Natural killer cell (primary cell): ENCODE results near the gene POLA1. TPM values are rescaled to one million over a fixed set of nuclear protein-coding genes. Genes with fewer than 3 reads are reported as not detected.
"Not testable (repeated sequence)": the region's sequence is repeated elsewhere in the genome, so short reads cannot be mapped to it uniquely, and the experiment has no call there.

Experiments used
- ATAC-seq, 3 donors: fragments of 150-1000 bp in 2 of 3; fragments of 200-7000 bp in 1 of 3; cut with Tn5 transposase; 1 replicate in 1 of 3; 2 replicates in 2 of 3; pipeline ENCODE4 v1.10.0; 2021; ENCODE audit warnings: mild to moderate bottlenecking in 2 of 3, moderate library complexity in 2 of 3
- DNase-seq, 2 donors: peaks; one replicate each; pipeline versions ENCODE4 v3.0.0 to v3.0.0-alpha.2; 2013 to 2021; ENCODE audit warnings: mixed read lengths in 1 of 2
- H3K27ac ChIP-seq: one replicate; pipeline ENCODE4 v1.5.1; 2013; ENCODE audit warnings: mild to moderate bottlenecking, low read length
- H3K27me3 ChIP-seq: one replicate; pipeline ENCODE4 v1.6.1; 2013; ENCODE audit warnings: low read length; ENCODE audit not compliant: control insufficient read depth, insufficient read depth
- H3K36me3 ChIP-seq: one replicate; pipeline ENCODE4 v1.6.1; 2013; ENCODE audit warnings: low read length; ENCODE audit not compliant: control insufficient read depth, insufficient read depth
- H3K4me1 ChIP-seq: one replicate; pipeline ENCODE4 v1.6.1; 2013; ENCODE audit warnings: low read length; ENCODE audit not compliant: control insufficient read depth, insufficient read depth
- H3K4me3 ChIP-seq: one replicate; pipeline ENCODE4 v1.5.1; 2013; ENCODE audit warnings: low read length
- H3K9me3 ChIP-seq: one replicate; pipeline ENCODE4 v1.6.1; 2013; ENCODE audit warnings: low read length; ENCODE audit not compliant: control insufficient read depth, insufficient read depth
- H3K27ac Mint-ChIP-seq, 2 donors: one replicate each; pipeline ENCODE4 v1.8.0; 2022; ENCODE audit warnings: mild to moderate bottlenecking in 2 of 2, mixed read lengths in 2 of 2, moderate library complexity in 1 of 2
- H3K27me3 Mint-ChIP-seq, 2 donors: one replicate each; pipeline ENCODE4 v1.8.0; 2022; ENCODE audit warnings: low read depth in 2 of 2, mixed read lengths in 2 of 2
- H3K36me3 Mint-ChIP-seq: one replicate; pipeline ENCODE4 v1.8.0; 2022; ENCODE audit warnings: mixed read lengths
- H3K4me1 Mint-ChIP-seq, 2 donors: one replicate each; pipeline ENCODE4 v1.8.0; 2022; ENCODE audit warnings: mixed read lengths in 2 of 2
- H3K4me3 Mint-ChIP-seq: one replicate; pipeline ENCODE4 v1.8.0; 2022; ENCODE audit warnings: mild to moderate bottlenecking, moderate library complexity, mixed read lengths
- H3K9me3 Mint-ChIP-seq, 2 donors: one replicate each; pipeline ENCODE4 v1.8.0; 2022; ENCODE audit warnings: mixed read lengths in 2 of 2
- WGBS: methylation state at CpG from one replicate; pipeline ENCODE4 v1.1.7; 2013; ENCODE audit warnings: missing lambda C conversion rate; ENCODE audit not compliant: insufficient coverage; 5-methylcytosine and 5-hydroxymethylcytosine counted together
- intact Hi-C: fragments of 100-400 bp; cut with micrococcal nuclease; formaldehyde crosslinking; loops from one replicate; pipeline ENCODE4 v1.14.2; 2022
- total RNA-seq, 4 donors: library from RNA; stranded (reverse); fragments of 120-200 nt in 1 of 4; gene quantifications; one replicate each; pipeline versions ENCODE4 v1.2.3 to v1.2.4, GENCODE V29; 2013 to 2022
- TF ChIP-seq, protein P1 (sequence below): fragments of 200-600 bp; IDR thresholded peaks from one replicate; pipeline ENCODE4 v1.8.0; 2022; ENCODE audit warnings: antibody characterized with exemption

POLA1 gene
- total RNA-seq, 3 donors from 2014 or later (not counting 1 experiment from before 2014, with no cell fraction given), result 11.1 to 12.6 (median 11.3) TPM

DNA sequence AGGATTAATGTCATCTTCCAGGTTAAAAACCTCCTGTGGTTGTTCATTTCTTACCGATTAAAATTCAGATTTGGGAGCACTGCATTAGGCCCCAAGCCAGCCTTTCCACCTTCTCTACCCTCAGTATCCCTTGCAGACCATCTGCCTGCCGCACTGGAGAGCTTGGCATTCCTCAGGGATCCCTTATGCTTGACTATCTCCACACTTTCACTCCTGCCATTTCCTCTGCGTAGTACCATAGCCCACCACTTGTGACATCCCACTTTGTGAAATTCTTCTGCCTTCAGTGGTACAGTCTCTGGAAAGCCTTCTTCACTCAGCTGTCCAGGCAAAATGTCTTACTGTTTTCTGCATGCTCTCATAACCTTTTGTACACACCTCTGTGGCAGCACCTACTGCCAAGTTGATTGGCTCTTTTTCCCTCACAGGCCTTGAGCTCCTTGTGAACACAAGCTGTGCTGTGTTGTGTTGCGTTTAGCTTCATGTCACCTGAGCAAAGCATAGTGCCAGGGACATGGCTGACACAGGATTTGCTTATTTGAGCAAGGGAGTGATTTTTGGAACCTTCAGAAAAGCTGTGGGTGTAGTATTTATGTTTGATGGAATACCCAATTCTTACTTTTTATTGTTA lies 165.6 kb downstream of the POLA1 start:
- TF ChIP-seq, protein P1, sequence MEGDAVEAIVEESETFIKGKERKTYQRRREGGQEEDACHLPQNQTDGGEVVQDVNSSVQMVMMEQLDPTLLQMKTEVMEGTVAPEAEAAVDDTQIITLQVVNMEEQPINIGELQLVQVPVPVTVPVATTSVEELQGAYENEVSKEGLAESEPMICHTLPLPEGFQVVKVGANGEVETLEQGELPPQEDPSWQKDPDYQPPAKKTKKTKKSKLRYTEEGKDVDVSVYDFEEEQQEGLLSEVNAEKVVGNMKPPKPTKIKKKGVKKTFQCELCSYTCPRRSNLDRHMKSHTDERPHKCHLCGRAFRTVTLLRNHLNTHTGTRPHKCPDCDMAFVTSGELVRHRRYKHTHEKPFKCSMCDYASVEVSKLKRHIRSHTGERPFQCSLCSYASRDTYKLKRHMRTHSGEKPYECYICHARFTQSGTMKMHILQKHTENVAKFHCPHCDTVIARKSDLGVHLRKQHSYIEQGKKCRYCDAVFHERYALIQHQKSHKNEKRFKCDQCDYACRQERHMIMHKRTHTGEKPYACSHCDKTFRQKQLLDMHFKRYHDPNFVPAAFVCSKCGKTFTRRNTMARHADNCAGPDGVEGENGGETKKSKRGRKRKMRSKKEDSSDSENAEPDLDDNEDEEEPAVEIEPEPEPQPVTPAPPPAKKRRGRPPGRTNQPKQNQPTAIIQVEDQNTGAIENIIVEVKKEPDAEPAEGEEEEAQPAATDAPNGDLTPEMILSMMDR, result no peak
- over 99% methylated on average over 4 of the region's 4 CpGs for WGBS
- no peak overlapping the region for H3K4me3 ChIP-seq

DNA sequence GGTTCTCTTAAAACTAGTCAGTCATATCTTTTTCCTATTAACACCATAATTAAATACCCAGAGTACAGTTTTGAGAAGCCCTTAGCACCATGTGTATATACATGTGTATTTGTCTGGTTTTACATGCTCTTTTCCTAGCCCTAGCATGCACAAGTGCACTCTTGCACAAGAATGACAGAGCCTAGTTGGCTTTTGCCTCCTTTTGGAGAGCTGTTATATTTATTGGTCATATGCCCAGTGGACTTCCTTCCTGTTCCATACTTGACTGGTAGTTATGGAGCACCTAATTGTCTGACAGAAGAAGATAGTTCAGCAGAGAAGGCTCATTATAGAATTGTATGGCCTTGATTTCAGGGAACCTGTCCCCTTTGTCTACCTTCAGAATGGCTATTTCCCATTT lies 166.4 kb downstream of the POLA1 start:
- Histone ChIP-seq H3K4me1 (no peaks in the 10 kb centered on the region), H3K27ac (no peak overlapping the region), H3K27me3 (no peaks in the 10 kb centered on the region), H3K36me3 (no peaks in the 10 kb centered on the region), H3K4me3 (no peak overlapping the region), H3K9me3 (no peaks in the 10 kb centered on the region)
- H3K4me3 Mint-ChIP-seq, result no peak overlapping the region
- H3K27me3 Mint-ChIP-seq, result no peaks in the 10 kb centered on the region
- no peaks in the 10 kb centered on the region for H3K4me1 Mint-ChIP-seq
- H3K9me3 Mint-ChIP-seq, result no peaks in the 10 kb centered on the region
- intact Hi-C loops, result no loop called here
- TF ChIP-seq, protein P1, result no peak
- H3K27ac Mint-ChIP-seq, result no peak overlapping the region
- DNase-seq (no peak), ATAC-seq (no peak)
- no peaks in the 10 kb centered on the region for H3K36me3 Mint-ChIP-seq

More for the DNA sequence above, 165.6 kb downstream of the POLA1 start:
- intact Hi-C loops, result no loop called here
- ATAC-seq (no peak), DNase-seq (no peak)
- no peak overlapping the region for H3K27ac Mint-ChIP-seq
- H3K9me3 ChIP-seq, result no peaks in the 10 kb centered on the region
- H3K4me1 Mint-ChIP-seq, result no peaks in the 10 kb centered on the region
- H3K36me3 ChIP-seq, result no peaks in the 10 kb centered on the region
- H3K9me3 Mint-ChIP-seq, result no peaks in the 10 kb centered on the region
- no peaks in the 10 kb centered on the region for H3K36me3 Mint-ChIP-seq
- H3K27ac ChIP-seq, result no peak overlapping the region
- H3K27me3 ChIP-seq, result no peaks in the 10 kb centered on the region
- H3K27me3 Mint-ChIP-seq, result no peaks in the 10 kb centered on the region
- no peaks in the 10 kb centered on the region for H3K4me1 ChIP-seq
- no peak overlapping the region for H3K4me3 Mint-ChIP-seq

DNA sequence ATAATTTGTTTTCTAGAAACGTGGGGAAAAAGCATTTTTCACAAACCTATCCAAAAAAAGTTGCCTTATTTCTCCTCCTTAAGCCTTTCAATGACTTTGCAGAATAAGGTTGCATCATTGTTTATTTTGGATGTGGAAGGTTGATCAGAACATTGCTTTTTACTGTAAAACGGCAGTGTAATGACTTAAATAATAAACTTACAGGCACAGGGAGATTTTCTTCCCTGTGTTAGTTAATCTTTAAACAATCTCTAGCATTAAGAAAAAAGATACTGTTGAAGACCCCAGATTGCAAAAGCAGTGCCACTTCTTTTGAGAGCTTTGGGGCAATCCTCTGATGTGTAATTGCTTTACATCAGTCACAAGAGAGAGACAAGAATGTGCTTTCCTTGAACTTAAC lies 168.6 kb downstream of the POLA1 start:
- H3K4me1 ChIP-seq, result no peaks in the 10 kb centered on the region
- intact Hi-C loops, result no loop called here
- no peak for ATAC-seq
- Mint-ChIP-seq H3K9me3 (no peaks in the 10 kb centered on the region), H3K4me1 (no peaks in the 10 kb centered on the region), H3K4me3 (no peak overlapping the region), H3K36me3 (no peaks in the 10 kb centered on the region), H3K27me3 (no peaks in the 10 kb centered on the region), H3K27ac (no peak overlapping the region)
- no peaks in the 10 kb centered on the region for H3K36me3 ChIP-seq
- TF ChIP-seq, protein P1, result no peak
- H3K27me3 ChIP-seq, result no peaks in the 10 kb centered on the region
- H3K9me3 ChIP-seq, result no peaks in the 10 kb centered on the region
- H3K27ac ChIP-seq, result no peak overlapping the region
- DNase-seq, result no peak
- H3K4me3 ChIP-seq, result no peak overlapping the region
- WGBS, result no CpG with 5 or more reads among the region's 2 CpGs

DNA sequence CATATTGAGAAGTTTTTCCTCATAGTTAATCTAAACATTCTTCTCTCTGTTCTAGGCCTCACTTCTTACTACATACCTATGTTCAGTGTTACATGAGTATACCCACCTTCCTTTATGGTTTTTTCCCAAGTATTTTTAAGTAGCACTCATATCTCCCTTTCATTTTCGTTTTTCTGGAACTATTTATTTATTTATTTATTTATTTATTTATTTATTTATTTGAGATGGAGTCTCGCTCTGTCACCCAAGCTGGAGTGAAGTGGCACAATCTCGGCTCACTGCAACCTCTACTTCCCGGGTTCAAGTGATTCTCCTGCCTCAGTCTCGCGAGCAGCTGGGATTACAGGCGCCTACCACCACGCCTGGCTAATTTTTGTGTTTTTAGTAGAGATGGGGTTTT lies 170.1 kb downstream of the POLA1 start:
- H3K9me3 Mint-ChIP-seq, H3K36me3 Mint-ChIP-seq, H3K27me3 Mint-ChIP-seq, H3K9me3 ChIP-seq, H3K36me3 ChIP-seq, intact Hi-C loops, H3K27ac ChIP-seq, H3K4me3 Mint-ChIP-seq, ATAC-seq, H3K27me3 ChIP-seq, H3K4me1 ChIP-seq, H3K4me3 ChIP-seq, H3K4me1 Mint-ChIP-seq, H3K27ac Mint-ChIP-seq, DNase-seq: not testable (repeated sequence)
- 100% methylated on average over 3 of the region's 8 CpGs for WGBS
